Activated T-cell treated with anti-CD3 and anti-CD28 coated beads, Interleukin-2, amount 50 U/mL, for 1 hour (primary cell): ENCODE data around the gene PEDS1.
A peak's percentile ranks its signal among the peaks of the same experiment; 100 is the strongest.
"Not testable (repeated sequence)": the region's sequence is repeated elsewhere in the genome, so short reads cannot be mapped to it uniquely, and the experiment has no call there.

ENCODE experiments used
- DNase-seq: peaks from one replicate; pipeline ENCODE4 v3.0.0-alpha.2; 2020

The PEDS1 gene

DNA sequence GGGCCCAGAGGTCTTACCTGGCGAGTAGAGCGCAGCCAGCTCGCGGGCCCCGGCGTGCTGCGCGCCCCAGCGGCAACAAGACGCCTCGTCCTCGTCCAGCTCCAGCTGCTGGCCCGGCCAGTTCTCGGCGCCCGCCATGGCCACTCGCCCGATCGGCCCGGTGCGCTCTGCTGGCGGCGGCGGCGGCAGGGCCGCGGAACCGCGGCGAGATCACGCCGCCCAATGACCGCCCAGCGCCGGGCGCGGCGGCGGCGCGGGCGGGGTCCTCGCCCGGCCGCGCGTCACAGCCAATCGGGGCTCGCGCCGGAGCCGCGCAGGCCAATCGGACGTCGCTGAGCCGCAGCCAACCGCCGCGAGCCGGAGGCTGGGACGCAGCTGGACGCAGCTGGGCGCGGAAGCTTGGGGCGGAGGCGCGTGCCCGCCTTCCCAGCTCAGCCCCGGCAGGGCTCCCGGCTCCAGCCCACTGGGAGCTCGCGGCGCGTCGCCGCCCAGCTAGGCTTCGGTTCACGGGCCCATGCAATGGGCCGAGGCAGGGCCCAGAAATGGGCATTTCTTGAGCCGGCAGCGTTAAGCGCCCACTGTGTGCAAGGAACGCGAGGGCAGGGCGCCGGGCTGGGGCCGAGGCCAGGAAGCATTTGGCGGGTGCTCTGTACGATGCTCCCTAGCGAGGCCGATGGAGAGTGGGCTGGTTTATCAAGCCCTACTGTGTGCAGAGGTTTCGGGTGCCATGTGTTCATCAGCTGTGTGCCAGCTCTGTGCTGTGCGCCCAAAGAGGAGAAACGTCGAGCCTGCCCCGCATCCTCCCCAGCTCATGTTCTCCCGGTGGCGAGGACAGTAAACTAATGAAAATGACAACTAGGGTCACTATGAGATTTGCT is at the start of gene PEDS1:
Gene PEDS1 (minus strand): TSS at position 224 of the 878 bp plus-strand sequence. CDS start 86 bp downstream, at position 138.
- DNase-seq, result peak; percentile 82

DNA sequence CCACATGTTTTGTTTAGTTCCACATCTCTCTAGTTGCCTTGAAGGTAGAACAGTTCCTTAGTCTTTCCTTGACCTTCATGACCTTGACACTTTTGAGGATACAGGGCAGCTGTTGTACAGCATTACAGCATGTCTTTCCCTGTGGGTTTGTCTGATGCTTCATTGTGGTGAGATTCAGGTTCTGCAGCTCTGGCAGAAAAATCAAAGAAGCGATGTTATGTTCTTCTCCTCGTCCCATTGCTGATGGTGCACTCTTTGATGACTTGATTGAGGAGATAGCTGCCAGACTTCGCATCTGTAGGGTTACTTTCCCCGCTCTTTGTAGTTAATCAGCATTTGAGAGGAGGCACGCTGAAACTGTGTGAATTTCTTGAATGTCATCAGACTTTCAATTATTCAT is 49.2 kb upstream of the PEDS1 start:
- DNase-seq, result no peak

DNA sequence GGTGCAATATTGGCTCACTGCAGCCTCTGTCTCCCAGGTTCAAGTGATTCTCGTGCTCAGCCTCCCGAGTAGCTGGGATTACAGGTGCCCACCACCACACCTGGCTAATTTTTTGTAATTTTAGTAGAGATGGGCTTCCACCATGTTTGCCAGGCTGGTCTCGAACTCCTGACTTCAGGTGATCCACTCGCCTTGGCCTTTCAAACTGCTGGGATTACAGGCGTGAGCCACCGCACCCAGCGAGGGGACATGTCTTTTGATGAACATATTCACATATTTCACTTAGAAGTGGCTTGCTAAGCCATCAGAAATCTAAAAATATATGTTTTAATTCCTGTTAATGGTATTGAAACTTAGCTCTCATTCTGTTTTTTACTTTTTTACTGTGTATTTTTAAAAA is 48.2 kb upstream of the PEDS1 start:
- not testable (repeated sequence) for DNase-seq

GRCh38 chr20:50200482-50201104 is 47.1 kb upstream of the PEDS1 start:
- no peak for DNase-seq

DNA sequence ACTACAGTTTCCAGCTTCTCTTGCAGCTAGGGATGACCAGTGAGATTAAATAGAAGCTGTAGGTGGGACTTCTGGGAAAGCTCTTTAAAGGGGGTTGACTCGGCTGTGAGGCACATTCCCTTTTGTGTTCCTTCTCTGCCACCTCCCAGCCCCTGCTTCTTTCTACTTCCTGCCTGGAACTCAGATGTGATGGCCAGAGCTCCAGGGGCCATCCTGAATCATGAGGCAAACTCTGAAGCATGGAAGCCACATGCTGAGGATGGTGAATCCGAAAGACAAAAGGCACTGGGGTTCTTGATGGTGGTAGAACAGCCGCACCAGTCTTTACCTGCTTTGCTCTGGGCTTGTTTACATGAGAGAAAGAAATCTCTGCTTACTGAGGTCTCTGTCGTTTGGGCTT is 46.2 kb upstream of the PEDS1 start:
- DNase-seq, result no peak

- DNase-seq, result no peak
Measured at GRCh38 chr20:50198716-50199115, 45.2 kb upstream of the PEDS1 start.

DNA sequence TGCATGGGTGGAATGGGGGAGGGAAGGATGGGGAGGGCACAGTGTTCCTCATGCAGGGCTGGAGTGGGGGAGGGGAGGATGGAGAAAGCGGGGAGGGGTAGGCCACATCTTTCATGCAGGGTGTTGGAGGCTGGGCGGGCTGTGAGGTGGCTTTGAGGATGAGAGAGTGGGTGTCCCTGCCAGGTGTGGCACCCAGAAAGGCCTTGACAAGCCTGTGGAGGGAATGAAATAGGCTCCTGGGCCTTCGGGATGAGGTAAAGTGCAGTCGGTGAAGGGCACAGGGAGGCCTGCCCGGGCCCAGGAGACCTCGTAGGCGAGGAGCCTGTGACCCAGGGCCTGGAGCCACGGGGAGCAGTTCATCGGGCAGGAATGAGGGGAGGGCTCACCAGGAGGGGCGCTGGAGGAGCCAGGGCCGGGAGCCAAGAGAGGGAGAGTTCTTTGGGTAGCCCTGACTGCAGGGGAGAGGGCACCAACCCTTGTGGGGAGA is 44.7 kb upstream of the PEDS1 start:
- no peak for DNase-seq

DNA sequence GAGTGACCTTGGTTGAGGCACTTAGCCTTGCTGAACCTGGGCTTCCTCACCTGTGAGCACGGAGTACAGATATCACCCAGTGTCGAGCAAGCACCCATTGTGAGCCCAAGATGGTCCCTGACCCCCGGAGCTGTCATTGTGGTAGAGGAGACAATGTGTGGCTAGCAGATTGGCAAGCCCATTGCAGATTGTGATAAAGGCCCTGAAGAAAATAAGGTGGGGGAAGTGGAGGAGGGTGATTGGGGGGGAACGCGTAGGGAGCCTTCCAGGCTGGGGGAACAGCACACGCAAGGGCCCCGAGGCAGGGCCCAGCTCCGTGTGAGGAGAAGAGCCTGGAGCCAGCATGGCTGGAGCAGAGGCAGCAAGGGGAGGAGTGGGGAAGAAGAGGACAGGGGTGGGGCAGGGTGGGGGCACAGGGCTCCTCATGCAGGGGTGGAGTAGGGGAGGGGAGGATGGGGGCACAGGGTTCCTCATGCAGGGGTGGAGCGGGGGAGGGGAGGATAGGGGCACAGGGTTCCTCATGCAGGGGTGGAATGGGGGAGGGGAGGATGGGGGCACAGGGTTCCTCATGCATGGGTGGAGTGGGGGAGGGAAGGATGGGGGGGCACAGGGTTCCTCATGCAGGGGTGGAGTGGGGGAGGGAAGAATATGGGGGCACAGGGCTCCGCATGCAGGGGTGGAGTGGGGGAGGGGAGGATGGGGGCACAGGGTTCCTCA is 44.1 kb upstream of the PEDS1 start:
- DNase-seq, result no peak

GRCh38 chr20:50196896-50197295 is 43.4 kb upstream of the PEDS1 start:
- DNase-seq, result no peak

- DNase-seq, result no peak
Measured at GRCh38 chr20:50196248-50196647, 42.7 kb upstream of the PEDS1 start.

- DNase-seq, result no peak
Measured at GRCh38 chr20:50195524-50196120, 42.1 kb upstream of the PEDS1 start.

DNA sequence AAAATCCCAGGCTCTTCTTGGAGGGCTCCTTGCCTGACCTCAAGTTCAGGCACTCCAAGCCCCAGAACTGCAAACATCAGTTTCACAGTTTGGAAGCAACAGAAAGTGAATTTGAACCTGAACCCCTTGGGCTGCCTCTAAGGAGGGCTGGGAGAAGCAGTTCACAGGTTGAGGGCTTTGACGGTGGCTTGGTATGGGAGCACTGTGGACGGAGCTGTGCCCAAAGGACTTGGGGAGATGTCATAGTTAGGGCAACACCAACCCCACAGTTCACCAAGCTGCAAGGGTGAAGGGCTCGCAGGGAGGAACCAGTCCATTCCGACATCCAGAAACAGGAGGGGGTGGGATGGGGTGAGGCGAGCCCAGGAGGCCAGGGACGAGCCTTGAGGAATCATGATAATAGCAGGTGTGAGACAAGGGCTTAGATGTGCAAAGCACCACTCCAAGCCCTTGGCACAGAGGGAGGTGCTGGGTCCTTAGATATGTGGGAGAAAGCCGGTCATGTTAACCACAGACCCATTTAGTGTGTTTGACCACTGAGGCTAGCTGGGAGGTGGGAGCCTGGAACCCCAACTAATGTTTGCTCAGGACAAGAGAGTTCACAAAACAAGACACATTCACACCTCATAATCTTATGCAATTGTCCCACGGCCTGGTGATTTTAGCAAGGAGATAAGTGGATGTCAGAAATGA is 41.5 kb upstream of the PEDS1 start:
- DNase-seq, result no peak

DNA sequence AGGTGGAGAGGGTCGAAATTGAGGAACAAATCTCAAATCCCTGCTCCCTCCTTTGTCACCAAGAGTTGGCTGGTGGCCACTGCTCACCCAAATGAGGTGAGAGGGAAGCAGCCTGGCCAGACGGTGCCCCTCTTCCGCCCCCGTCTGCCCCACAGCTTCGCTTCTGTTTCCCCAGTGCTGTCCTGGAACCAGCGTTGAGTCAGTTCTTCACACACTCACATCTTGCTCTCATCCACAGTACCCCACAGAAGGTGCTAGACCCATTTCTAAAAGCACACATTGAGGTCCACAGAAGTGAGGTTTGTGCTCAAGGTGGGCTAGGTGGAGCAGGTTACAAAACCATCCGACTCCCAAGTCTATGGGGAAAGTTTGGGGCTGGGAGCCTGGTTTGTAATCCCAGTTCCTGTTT is 40.9 kb upstream of the PEDS1 start:
- DNase-seq, result no peak

DNA sequence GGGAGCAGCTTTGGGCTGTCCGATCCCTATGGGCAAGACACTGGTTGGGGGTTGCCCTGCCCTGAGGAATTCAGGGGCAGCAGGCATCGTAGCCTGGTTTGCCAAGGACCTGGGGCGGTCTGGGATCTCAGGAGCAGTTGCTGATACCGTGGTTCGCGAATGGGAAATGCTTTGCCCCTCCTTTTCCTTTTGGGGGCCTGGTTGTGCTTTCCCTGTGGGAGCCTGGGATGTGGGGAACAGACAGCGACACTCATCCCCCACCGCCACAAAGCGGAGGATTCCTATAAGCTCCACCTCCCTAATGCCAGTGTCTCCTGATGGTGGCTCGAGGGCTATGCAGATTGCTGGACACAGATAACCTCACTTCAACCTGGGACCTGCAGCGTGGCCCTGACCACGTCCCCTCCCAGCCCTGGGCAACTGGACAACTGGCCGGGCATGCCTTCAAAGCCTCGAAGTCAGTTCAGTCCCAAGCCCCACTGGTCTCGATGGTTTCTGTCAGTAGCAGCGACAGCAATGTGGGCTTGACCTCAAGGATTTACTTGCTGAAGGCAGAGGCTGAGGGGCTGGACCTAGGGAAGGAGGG is 40.4 kb upstream of the PEDS1 start:
- DNase-seq, result no peak

DNA sequence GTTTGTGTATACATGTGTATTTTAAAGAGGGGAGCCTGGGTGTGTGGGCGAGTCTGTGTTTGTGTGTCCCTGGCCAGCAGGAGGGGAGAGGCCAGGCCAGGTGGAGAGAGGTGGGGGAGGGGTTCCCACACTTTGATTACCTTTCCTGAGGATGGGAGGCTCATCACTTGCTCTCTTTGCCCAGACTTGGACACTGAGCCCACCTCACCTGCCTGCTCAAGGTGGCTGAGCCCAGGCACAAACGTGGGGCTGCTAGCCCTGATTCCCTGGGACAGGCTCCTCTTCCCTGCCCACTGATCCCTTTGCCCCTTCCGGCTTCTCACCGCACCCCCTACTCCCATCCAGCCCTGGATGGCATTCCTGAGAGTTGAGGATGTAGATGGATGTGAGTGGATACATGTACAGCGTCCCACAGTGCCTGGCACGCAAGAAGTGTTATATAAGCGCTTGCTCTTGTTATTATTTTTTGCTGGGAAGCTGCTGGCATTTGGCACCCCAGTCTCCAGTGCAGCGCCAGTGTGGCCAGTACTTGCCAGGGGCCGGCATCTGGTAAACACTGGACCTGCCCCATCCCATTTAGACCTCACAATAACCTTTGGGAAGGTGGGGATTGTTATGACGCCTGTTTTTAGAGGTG is 39.8 kb upstream of the PEDS1 start:
- DNase-seq, result no peak

GRCh38 chr20:50192364-50193198 is 39.1 kb upstream of the PEDS1 start:
- peak; percentile 74 for DNase-seq

DNA sequence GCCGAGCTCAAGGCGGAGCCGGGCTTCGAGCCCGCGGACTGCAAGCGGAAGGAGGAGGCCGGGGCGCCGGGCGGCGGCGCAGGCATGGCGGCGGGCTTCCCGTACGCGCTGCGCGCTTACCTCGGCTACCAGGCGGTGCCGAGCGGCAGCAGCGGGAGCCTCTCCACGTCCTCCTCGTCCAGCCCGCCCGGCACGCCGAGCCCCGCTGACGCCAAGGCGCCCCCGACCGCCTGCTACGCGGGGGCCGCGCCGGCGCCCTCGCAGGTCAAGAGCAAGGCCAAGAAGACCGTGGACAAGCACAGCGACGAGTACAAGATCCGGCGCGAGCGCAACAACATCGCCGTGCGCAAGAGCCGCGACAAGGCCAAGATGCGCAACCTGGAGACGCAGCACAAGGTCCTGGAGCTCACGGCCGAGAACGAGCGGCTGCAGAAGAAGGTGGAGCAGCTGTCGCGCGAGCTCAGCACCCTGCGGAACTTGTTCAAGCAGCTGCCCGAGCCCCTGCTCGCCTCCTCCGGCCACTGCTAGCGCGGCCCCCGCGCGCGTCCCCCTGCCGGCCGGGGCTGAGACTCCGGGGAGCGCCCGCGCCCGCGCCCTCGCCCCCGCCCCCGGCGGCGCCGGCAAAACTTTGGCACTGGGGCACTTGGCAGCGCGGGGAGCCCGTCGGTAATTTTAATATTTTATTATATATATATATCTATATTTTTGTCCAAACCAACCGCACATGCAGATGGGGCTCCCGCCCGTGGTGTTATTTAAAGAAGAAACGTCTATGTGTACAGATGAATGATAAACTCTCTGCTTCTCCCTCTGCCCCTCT is 38.2 kb upstream of the PEDS1 start:
- peak; percentile 75 for DNase-seq

- peak; percentile 72 for DNase-seq
Measured at GRCh38 chr20:50191065-50191543, 37.6 kb upstream of the PEDS1 start.

DNA sequence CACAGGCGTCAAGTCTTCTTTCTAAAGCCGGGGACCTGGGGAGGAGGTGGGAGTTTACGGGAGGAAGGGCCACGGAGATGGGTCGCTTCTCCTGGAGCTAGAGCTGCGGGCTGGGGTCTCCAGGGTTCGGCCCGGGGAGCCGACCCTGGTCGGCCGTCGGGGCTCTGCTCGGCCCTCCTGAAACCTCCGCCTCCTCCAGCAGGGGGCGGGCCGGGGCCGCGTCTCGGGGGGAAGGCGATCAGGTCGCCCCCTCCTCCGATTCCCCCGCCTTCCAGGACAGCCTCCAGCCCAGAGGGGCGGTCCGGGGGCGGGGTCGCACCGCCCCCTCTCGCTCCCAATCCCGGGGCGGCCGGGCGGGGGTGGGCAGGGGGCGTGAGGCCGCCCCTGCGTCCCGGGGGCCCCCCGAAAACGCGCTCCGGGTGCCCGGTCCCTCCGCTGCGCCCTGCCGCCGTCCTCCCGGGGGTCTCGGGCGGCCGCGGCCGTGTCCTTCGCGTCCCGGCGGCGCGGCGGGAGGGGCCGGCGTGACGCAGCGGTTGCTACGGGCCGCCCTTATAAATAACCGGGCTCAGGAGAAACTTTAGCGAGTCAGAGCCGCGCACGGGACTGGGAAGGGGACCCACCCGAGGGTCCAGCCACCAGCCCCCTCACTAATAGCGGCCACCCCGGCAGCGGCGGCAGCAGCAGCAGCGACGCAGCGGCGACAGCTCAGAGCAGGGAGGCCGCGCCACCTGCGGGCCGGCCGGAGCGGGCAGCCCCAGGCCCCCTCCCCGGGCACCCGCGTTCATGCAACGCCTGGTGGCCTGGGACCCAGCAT is 36.9 kb upstream of the PEDS1 start, which contains the start of gene CEBPB:
Gene CEBPB (plus strand): TSS at position 580 of the 814 bp plus-strand sequence. CDS start 204 bp downstream, at position 784.
- DNase-seq, result peak; percentile 87
